Measurements from ENCODE around the gene KCNC3. TPM values are rescaled to one million over a fixed set of nuclear protein-coding genes. Genes with fewer than 3 reads are reported as not detected.

KCNC3 gene
- total and polyA plus RNA-seq, 2 of the 4 experiments (the other 2 are of a cell fraction): 0.07 TPM; not detected in 1

DNA sequence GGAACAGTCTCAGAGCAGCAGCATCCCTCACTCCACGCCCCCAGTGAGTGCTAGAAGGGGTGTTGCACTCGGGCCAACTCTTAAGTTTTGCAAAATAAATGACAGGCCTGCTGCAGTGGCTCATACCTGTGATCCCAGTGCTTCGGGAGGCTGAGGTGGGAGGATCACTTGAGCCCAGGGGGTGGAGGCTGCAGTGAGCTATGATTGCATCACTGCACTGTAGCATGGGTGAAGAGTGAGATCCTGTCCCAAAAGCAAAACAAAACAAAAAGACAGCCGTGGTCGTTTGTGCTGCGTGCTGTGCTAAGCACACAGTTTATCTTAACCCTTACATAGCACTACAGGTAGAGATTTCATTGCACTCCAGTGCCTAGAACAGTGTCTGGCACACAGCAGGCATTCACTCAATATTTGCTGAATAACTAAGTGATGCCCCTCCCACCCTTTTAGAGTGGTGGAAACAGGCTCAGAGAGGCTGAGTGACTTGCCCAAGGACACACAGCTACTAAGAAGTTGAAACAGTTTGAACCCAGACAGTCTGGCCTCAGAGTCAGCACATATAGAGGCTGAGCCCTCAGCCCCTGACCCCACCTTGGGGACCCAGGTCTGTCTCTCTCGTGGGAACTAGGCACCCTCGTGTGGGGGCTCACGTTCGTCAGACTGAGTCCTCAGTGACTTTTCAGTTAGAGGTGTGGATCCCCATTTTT lies 18.3 kb downstream of the KCNC3 start:
- peaks cover 3% of the 10 kb centered on the region; the same call in 1 of the 2 replicates for H3K9me3 ChIP-seq (ENCODE audit: control insufficient read depth, insufficient read depth, low read length)
- CTCF ChIA-PET: no interaction called here
- no peak overlapping the region for H2AK5ac ChIP-seq (ENCODE audit: low read depth, low read length)
- POLR2A ChIA-PET (ENCODE audit: unreplicated experiment): no interaction called here
- H3K4me1 ChIP-seq (ENCODE audit: control insufficient read depth, insufficient read depth, low read length): no peaks in the 10 kb centered on the region
- H2BK120ac ChIP-seq (ENCODE audit: low read depth, low read length): no peak overlapping the region
- H3K4me2 ChIP-seq (ENCODE audit: low read depth, low read length): no peak overlapping the region
- dilution Hi-C loops (cut with HindIII; ENCODE audit: low sequenced_read_pairs, unreplicated experiment): no loop called here
- no peak for ATAC-seq (ENCODE audit: low read depth)
- H3K18ac ChIP-seq (ENCODE audit: low read depth, low read length): no peak overlapping the region
- no CpG with 5 or more reads among the region's 10 CpGs for WGBS, 2 experiments (ENCODE audit: extremely low coverage in 2 of 2, insufficient read length in 1 of 2)
- H2BK15ac ChIP-seq (ENCODE audit: low read depth, low read length): no peak overlapping the region
- no peak overlapping the region for H2AK9ac ChIP-seq (replicated peaks; ENCODE audit: low read depth, low read length, poor library complexity)
- H3K27ac ChIP-seq (ENCODE audit: insufficient read depth, low read length): no peak overlapping the region
- H4K8ac ChIP-seq (ENCODE audit: low read depth in 2 of 2, low read length in 2 of 2): no peak overlapping the region
- in situ Hi-C loops (cut with MboI; ENCODE audit: low sequenced_read_pairs): no loop called here
- TF ChIP-seq CEBPB (IDR thresholded peaks at IDR 0.05; ENCODE audit: low read depth, low read length) (no peak), BHLHE40 (IDR thresholded peaks at IDR 0.05; ENCODE audit: low read depth, low read length) (no peak), FOS (IDR thresholded peaks at IDR 0.05; ENCODE audit: low read depth, low read length) (no peak), MAZ (IDR thresholded peaks at IDR 0.05; ENCODE audit: borderline replicate concordance, low read depth, low read length) (no peak), MAFK (IDR thresholded peaks at IDR 0.05; ENCODE audit: low read depth, low read length) (no peak), ELK1 (IDR thresholded peaks at IDR 0.05; ENCODE audit: borderline replicate concordance, low read depth, low read length) (no peak), RCOR1 (IDR thresholded peaks at IDR 0.05; ENCODE audit: insufficient replicate concordance, low read length) (no peak), RFX5 (IDR thresholded peaks at IDR 0.05; ENCODE audit: low read depth, low read length) (no peak), CTCF (conservative IDR thresholded peaks at IDR 0.05; ENCODE audit: low read depth, low read length) (no peak), RAD21 (IDR thresholded peaks at IDR 0.05; ENCODE audit: low read length) (no peak), SMC3 (IDR thresholded peaks at IDR 0.05; ENCODE audit: low read depth, low read length) (no peak), CHD1 (IDR thresholded peaks at IDR 0.05; ENCODE audit: low read depth, low read length) (no peak), NFE2L2 (IDR thresholded peaks at IDR 0.05; ENCODE audit: low read depth, low read length) (no peak)
- no peak overlapping the region for H3K14ac ChIP-seq (replicated peaks; ENCODE audit: low read depth, low read length)
- intact Hi-C loops (cut with micrococcal nuclease): no loop called here
- H3K4ac ChIP-seq (ENCODE audit: low read depth, low read length): no peak overlapping the region
- no peak overlapping the region for H3K9ac ChIP-seq (ENCODE audit: low read depth, low read length)
- peaks cover 37% of the 10 kb centered on the region for H3K27me3 ChIP-seq (ENCODE audit: control insufficient read depth, insufficient read depth, low read length)
- H2BK20ac ChIP-seq (ENCODE audit: low read depth, low read length): no peak overlapping the region
- H4K5ac ChIP-seq (ENCODE audit: low read depth, low read length): no peak overlapping the region
- H3K4me3 ChIP-seq (ENCODE audit: insufficient read depth, low read depth, low read length): no peak overlapping the region
- no peak overlapping the region for H4K91ac ChIP-seq (ENCODE audit: insufficient read depth, low read depth, low read length)
- H3K56ac ChIP-seq (ENCODE audit: extremely low read depth, insufficient read depth, low read length): no peak overlapping the region
- DNase-seq: no peak
- H3K36me3 ChIP-seq (ENCODE audit: control insufficient read depth, insufficient read depth, low read length): no peaks in the 10 kb centered on the region
- H3K79me1 ChIP-seq (ENCODE audit: low read depth in 1 of 2, low read length in 2 of 2): no peaks in the 10 kb centered on the region
- no peaks in the 10 kb centered on the region for H4K20me1 ChIP-seq (ENCODE audit: insufficient read depth, low read length)
- no peak overlapping the region for H2AFZ ChIP-seq (replicated peaks; ENCODE audit: low read length, poor library complexity)
- H2BK5ac ChIP-seq (ENCODE audit: low read depth, low read length, poor library complexity, severe bottlenecking): no peak overlapping the region
- H3K23ac ChIP-seq (ENCODE audit: low read depth, low read length): no peak overlapping the region
- H3K9me1 ChIP-seq (ENCODE audit: insufficient read depth, low read length): no peaks in the 10 kb centered on the region
- no TSS peak for BruUV-seq (replicated peaks)

All from IMR-90 (cell line).